Measurements from ENCODE around the gene MKX.

Gene MKX

GRCh38 chr10:27699776-27700175, 45.8 kb downstream of the MKX start:
- TF ChIP-seq CTCF (IDR thresholded peaks at IDR 0.05; ENCODE audit: low read depth, low read length, missing control alignments): no peak
- in situ Hi-C loops (cut with HindIII; ENCODE audit: low sequenced_read_pairs): no loop called here
- no peak overlapping the region for H3K4me3 ChIP-seq (ENCODE audit: low read depth, low read length)
- no peak for DNase-seq (ENCODE audit: low read depth)

- no peak overlapping the region for H3K4me3 ChIP-seq (ENCODE audit: low read depth, low read length)
- in situ Hi-C loops (cut with HindIII; ENCODE audit: low sequenced_read_pairs): no loop called here
- no peak for DNase-seq (ENCODE audit: low read depth)
- no peak for TF ChIP-seq CTCF (IDR thresholded peaks at IDR 0.05; ENCODE audit: low read depth, low read length, missing control alignments)
Measured at GRCh38 chr10:27698961-27699360, 46.7 kb downstream of the MKX start.

GRCh38 chr10:27696466-27696865, 49.2 kb downstream of the MKX start:
- H3K4me3 ChIP-seq (ENCODE audit: low read depth, low read length): no peak overlapping the region
- in situ Hi-C loops (cut with HindIII; ENCODE audit: low sequenced_read_pairs): no loop called here
- no peak for DNase-seq (ENCODE audit: low read depth)
- TF ChIP-seq CTCF (IDR thresholded peaks at IDR 0.05; ENCODE audit: low read depth, low read length, missing control alignments): no peak

GRCh38 chr10:27695706-27696105, 49.9 kb downstream of the MKX start:
- no peak for DNase-seq (ENCODE audit: low read depth)
- no peak for TF ChIP-seq CTCF (IDR thresholded peaks at IDR 0.05; ENCODE audit: low read depth, low read length, missing control alignments)
- no peak overlapping the region for H3K4me3 ChIP-seq (ENCODE audit: low read depth, low read length)
- in situ Hi-C loops (cut with HindIII; ENCODE audit: low sequenced_read_pairs): no loop called here

- DNase-seq (ENCODE audit: low read depth): no peak
- no peak for TF ChIP-seq CTCF (IDR thresholded peaks at IDR 0.05; ENCODE audit: low read depth, low read length, missing control alignments)
- no peak overlapping the region for H3K4me3 ChIP-seq (ENCODE audit: low read depth, low read length)
- in situ Hi-C loops (cut with HindIII; ENCODE audit: low sequenced_read_pairs): no loop called here
Measured at GRCh38 chr10:27695088-27695487, 50.5 kb downstream of the MKX start.

- TF ChIP-seq CTCF (IDR thresholded peaks at IDR 0.05; ENCODE audit: low read depth, low read length, missing control alignments): no peak
- no peak overlapping the region for H3K4me3 ChIP-seq (ENCODE audit: low read depth, low read length)
- no peak for DNase-seq (ENCODE audit: low read depth)
- in situ Hi-C loops (cut with HindIII; ENCODE audit: low sequenced_read_pairs): no loop called here
Measured at GRCh38 chr10:27692663-27693062, 53.0 kb downstream of the MKX start.

GRCh38 chr10:27688991-27689390, 56.6 kb downstream of the MKX start:
- no peak for TF ChIP-seq CTCF (IDR thresholded peaks at IDR 0.05; ENCODE audit: low read depth, low read length, missing control alignments)
- DNase-seq (ENCODE audit: low read depth): no peak
- H3K4me3 ChIP-seq (ENCODE audit: low read depth, low read length): no peak overlapping the region
- in situ Hi-C loops (cut with HindIII; ENCODE audit: low sequenced_read_pairs): no loop called here
